ENCODE data around the gene PDCD5.

PDCD5 gene

DNA sequence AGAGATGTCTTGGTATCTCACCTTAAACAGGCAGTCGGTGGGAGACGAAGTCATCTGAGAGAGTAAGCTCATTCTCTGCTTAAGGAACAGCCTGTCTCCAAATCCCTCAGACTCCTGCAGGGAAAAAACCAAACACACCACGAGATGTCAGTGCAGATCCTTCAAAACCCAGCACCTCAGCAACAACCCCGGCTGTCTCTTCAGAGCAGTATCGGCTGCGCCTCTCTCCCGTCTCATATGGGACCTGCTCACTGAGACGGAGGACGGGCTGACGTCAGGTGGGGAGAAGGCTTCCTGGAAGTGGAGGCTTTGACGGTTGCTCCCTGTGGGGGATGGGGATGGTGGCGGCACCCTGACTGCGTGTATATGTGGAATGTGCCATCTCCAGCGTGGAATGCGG is 50.4 kb downstream of the PDCD5 start:
- DNase-seq (ENCODE audit: low read depth in 2 of 2): no peak
